Fibroblast of villous mesenchyme (primary cell): ENCODE results near the gene DPYD. TPM values are rescaled to one million over a fixed set of nuclear protein-coding genes. Genes with fewer than 3 reads are reported as not detected.

ENCODE experiments used
- DNase-seq: peaks from one replicate; pipeline ENCODE4 v3.0.0-alpha.2; 2010; ENCODE audit warnings: low read depth
- H3K4me3 ChIP-seq: 2 replicates; pipeline ENCODE4 v1.5.1; 2011; ENCODE audit warnings: low read depth, mild to moderate bottlenecking, low read length
- CTCF ChIP-seq: IDR thresholded peaks from 2 replicates; pipeline ENCODE4 v1.5.1; 2012; ENCODE audit warnings: low read depth, mild to moderate bottlenecking, low read length; ENCODE audit not compliant: insufficient read depth
- total RNA-seq: library from RNA; depleted of rRNA; stranded (reverse); fragments of >200 nt; gene quantifications from 2 replicates; pipeline ENCODE4 v1.2.3, GENCODE V29; 2012

DPYD gene
- total RNA-seq, 1 donor, result 48.4 TPM

- no peak for DNase-seq
- TF ChIP-seq CTCF, result no peak
- no peak overlapping the region for H3K4me3 ChIP-seq
Measured at GRCh38 chr1:97461782-97462181, 459.1 kb downstream of the DPYD start.

GRCh38 chr1:97457446-97458089 lies 463.3 kb downstream of the DPYD start:
- H3K4me3 ChIP-seq, result no peak overlapping the region
- DNase-seq, result peak; percentile 33
- no peak for TF ChIP-seq CTCF

GRCh38 chr1:97451944-97452343 lies 468.9 kb downstream of the DPYD start:
- no peak for TF ChIP-seq CTCF
- no peak for DNase-seq
- H3K4me3 ChIP-seq, result no peak overlapping the region

GRCh38 chr1:97451046-97451826 lies 469.6 kb downstream of the DPYD start:
- H3K4me3 ChIP-seq, result no peak overlapping the region
- no peak for TF ChIP-seq CTCF
- DNase-seq, result no peak

- no peak for DNase-seq
- no peak overlapping the region for H3K4me3 ChIP-seq
Measured at GRCh38 chr1:97441966-97442365, 478.9 kb downstream of the DPYD start.

GRCh38 chr1:97433824-97434177 lies 487.0 kb downstream of the DPYD start:
- TF ChIP-seq CTCF, result no peak
- DNase-seq, result no peak
- no peak overlapping the region for H3K4me3 ChIP-seq

More at GRCh38 chr1:97441966-97442365, 478.9 kb downstream of the DPYD start:
- TF ChIP-seq CTCF, result no peak
